ENCODE results near the gene SERPINF2.
"Not testable (repeated sequence)": the region's sequence is repeated elsewhere in the genome, so short reads cannot be mapped to it uniquely, and the experiment has no call there.

Gene SERPINF2

DNA sequence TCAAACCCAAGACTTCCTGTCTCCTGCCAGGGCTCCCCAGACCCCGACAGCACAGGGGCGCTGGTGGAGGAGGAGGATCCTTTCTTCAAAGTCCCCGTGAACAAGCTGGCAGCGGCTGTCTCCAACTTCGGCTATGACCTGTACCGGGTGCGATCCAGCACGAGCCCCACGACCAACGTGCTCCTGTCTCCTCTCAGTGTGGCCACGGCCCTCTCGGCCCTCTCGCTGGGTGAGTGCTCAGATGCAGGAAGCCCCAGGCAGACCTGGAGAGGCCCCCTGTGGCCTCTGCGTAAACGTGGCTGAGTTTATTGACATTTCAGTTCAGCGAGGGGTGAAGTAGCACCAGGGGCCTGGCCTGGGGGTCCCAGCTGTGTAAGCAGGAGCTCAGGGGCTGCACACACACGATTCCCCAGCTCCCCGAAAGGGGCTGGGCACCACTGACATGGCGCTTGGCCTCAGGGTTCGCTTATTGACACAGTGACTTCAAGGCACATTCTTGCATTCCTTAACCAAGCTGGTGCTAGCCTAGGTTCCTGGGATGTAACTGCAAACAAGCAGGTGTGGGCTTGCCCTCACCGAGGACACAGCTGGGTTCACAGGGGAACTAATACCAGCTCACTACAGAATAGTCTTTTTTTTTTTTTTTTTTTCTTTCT lies 27.3 kb downstream of the SERPINF2 start:
- no peaks in the 10 kb centered on the region for H3K9me3 ChIP-seq
- H3K36me3 ChIP-seq: no peaks in the 10 kb centered on the region
- H3K27me3 ChIP-seq: no peaks in the 10 kb centered on the region
- DNase-seq: no peak
- TF ChIP-seq, protein P1, sequence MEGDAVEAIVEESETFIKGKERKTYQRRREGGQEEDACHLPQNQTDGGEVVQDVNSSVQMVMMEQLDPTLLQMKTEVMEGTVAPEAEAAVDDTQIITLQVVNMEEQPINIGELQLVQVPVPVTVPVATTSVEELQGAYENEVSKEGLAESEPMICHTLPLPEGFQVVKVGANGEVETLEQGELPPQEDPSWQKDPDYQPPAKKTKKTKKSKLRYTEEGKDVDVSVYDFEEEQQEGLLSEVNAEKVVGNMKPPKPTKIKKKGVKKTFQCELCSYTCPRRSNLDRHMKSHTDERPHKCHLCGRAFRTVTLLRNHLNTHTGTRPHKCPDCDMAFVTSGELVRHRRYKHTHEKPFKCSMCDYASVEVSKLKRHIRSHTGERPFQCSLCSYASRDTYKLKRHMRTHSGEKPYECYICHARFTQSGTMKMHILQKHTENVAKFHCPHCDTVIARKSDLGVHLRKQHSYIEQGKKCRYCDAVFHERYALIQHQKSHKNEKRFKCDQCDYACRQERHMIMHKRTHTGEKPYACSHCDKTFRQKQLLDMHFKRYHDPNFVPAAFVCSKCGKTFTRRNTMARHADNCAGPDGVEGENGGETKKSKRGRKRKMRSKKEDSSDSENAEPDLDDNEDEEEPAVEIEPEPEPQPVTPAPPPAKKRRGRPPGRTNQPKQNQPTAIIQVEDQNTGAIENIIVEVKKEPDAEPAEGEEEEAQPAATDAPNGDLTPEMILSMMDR (IDR thresholded peaks at IDR 0.05; ENCODE audit: low read depth, low read length): no peak
- H3K4me1 ChIP-seq: no peaks in the 10 kb centered on the region
- no peak overlapping the region for H3K4me3 ChIP-seq (ENCODE audit: low read depth, low read length)

DNA sequence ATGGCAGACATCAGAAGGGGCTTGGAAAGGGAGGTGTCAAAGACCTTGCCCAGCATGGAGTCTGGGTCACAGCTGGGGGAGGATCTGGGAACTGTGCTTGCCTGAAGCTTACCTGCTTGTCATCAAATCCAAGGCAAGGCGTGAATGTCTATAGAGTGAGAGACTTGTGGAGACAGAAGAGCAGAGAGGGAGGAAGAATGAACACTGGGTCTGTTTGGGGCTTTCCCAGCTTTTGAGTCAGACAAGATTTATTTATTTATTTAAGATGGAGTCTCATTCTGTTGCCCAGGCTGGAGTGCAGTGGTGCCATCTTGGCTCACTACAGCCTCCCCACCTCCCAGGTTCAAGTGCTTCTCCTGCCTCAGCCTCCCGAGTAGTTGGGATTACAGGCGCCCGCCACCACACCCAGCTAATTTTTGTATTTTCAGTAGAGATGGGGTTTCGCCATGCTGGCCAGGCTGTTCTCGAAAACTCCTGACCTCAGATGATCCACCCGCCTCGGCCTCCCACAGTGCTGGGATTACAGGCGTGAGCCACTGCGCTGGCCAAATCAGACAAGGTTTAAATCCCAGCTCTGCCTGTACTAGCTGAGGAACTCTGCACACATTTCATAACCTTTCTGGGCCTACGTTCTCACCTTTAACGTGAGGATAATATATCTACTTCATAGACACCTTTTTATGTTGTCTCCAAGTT lies 30.5 kb downstream of the SERPINF2 start:
- H3K9me3 ChIP-seq; H3K4me1 ChIP-seq; H3K36me3 ChIP-seq; DNase-seq; H3K4me3 ChIP-seq (ENCODE audit: low read depth, low read length); H3K27me3 ChIP-seq: not testable (repeated sequence)

DNA sequence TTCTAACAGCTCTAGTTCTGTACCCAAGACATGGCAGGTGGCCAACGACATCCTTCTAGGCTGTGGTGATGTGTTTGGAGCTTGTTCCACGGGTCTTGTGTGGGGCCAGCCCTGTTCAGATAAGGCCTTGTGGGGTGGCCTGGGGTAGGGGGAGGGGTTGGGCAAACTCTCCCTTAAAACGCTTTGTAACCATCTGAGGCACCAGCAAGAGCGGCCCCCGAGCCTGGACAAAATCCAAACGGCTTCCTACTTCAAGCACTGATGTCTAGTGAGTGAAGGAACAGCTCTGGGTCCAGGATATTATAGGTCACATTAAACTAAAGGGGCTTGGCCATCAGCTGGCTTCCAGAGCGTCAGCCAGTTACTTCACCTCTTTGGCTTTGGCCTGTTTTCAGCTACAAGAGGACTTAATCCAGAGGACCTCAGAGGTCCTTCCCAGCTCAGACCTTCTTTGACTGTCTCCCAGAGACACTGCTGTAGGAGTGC lies 31.1 kb downstream of the SERPINF2 start:
- TF ChIP-seq, protein P1 (IDR thresholded peaks at IDR 0.05; ENCODE audit: low read depth, low read length): no peak
- no peak overlapping the region for H3K4me3 ChIP-seq (ENCODE audit: low read depth, low read length)
- no peaks in the 10 kb centered on the region; the same call in 1 of the 2 replicates for H3K36me3 ChIP-seq
- no peaks in the 10 kb centered on the region for H3K9me3 ChIP-seq
- H3K4me1 ChIP-seq: no peaks in the 10 kb centered on the region
- H3K27me3 ChIP-seq: no peaks in the 10 kb centered on the region
- no peak for DNase-seq

DNA sequence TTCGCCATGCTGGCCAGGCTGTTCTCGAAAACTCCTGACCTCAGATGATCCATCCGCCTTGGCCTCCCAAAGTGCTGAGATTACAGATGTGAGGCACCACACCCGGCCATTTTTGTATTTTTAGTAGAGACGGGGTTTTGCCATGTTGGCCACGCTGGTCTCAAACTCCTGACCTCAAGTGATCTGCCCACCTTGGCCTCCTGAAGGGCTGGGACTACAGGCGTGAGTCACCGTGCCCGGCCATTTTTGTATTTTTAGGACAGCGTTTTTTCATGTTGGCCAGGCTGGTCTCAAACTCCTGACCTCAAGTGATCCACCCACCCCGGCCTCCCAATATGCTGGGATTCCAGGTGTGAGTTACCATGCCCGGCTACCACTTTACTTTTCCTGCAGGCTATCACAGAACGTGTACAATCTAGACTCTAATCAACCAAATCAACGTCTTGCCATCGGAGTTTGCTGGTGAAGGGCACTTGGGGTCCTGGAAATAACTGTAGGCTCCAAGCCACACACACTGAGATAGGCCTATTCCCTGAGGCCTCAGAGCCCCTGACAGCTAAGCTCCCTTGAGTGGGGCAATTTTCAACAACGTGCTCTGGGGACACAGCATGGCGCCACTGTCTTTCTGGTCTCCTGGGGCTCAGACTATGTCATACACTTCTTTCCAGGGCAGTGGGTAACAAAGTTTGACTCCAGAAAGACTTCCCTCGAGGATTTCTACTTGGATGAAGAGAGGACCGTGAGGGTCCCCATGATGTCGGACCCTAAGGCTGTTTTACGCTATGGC lies 31.9 kb downstream of the SERPINF2 start:
- Histone ChIP-seq H3K4me1 (no peaks in the 10 kb centered on the region), H3K36me3 (no peaks in the 10 kb centered on the region; the same call in 1 of the 2 replicates), H3K9me3 (no peaks in the 10 kb centered on the region), H3K27me3 (no peaks in the 10 kb centered on the region), H3K4me3 (ENCODE audit: low read depth, low read length) (no peak overlapping the region)
- TF ChIP-seq, protein P1 (IDR thresholded peaks at IDR 0.05; ENCODE audit: low read depth, low read length): no peak
- DNase-seq: no peak

DNA sequence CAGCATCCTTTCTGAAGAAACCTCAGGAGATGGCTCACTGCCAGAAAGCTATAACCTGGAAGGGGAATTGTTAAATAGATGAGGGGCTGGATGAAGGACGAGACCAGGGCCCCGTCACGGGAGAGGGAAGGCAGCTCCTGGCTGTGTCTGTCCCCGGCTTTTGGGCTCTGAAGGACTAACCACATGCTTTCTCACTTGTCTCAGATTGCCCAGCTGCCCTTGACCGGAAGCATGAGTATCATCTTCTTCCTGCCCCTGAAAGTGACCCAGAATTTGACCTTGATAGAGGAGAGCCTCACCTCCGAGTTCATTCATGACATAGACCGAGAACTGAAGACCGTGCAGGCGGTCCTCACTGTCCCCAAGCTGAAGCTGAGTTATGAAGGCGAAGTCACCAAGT lies 33.7 kb downstream of the SERPINF2 start:
- no peaks in the 10 kb centered on the region; the same call in 1 of the 2 replicates for H3K36me3 ChIP-seq
- no peaks in the 10 kb centered on the region for H3K9me3 ChIP-seq
- no peak for DNase-seq
- no peaks in the 10 kb centered on the region for H3K4me1 ChIP-seq
- no peaks in the 10 kb centered on the region for H3K27me3 ChIP-seq
- no peak overlapping the region for H3K4me3 ChIP-seq (ENCODE audit: low read depth, low read length)
- TF ChIP-seq, protein P1 (IDR thresholded peaks at IDR 0.05; ENCODE audit: low read depth, low read length): no peak

DNA sequence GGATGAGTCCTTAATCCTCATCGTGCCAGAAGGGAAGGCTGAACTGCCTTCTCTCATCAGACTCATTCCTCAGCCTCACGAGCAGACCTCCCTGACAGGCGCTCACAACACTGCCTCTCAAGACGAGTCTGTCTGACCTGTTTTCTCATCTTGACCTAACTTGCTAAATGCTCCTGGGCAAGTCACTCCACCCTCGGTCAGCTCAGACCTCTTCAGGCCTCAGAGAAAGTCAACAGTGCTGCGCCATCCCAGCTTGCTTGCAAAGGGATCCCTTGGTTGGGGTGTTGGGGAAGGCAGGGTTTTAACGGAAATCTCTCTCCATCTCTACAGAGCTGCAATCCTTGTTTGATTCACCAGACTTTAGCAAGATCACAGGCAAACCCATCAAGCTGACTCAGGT lies 34.2 kb downstream of the SERPINF2 start:
- TF ChIP-seq, protein P1 (IDR thresholded peaks at IDR 0.05; ENCODE audit: low read depth, low read length): no peak

More for the DNA sequence above, 34.2 kb downstream of the SERPINF2 start:
- Histone ChIP-seq H3K4me3 (ENCODE audit: low read depth, low read length) (no peak overlapping the region), H3K9me3 (no peaks in the 10 kb centered on the region), H3K4me1 (no peaks in the 10 kb centered on the region), H3K36me3 (no peaks in the 10 kb centered on the region; the same call in 1 of the 2 replicates), H3K27me3 (no peaks in the 10 kb centered on the region)
- no peak for DNase-seq
